OCI-LY3 (cell line): ENCODE results near the gene RABAC1.
"Not testable (repeated sequence)": the region's sequence is repeated elsewhere in the genome, so short reads cannot be mapped to it uniquely, and the experiment has no call there.

Experiments used
- H2AFZ ChIP-seq: fragments of 200-600, 300-600 bp; shearing (Covaris generic); 2 replicates; pipeline ENCODE4 v1.6.0; 2014; ENCODE audit warnings: antibody characterized with exemption, low read depth, low read length
- H3K27ac ChIP-seq: fragments of 200-600, 300-600 bp; sonication (generic); 2 replicates; pipeline ENCODE4 v1.5.1; 2014; ENCODE audit warnings: mild to moderate bottlenecking, low read length, moderate library complexity, mixed read lengths
- H3K27me3 ChIP-seq: fragments of 200-600, 300-600 bp; sonication (generic); 2 replicates; pipeline ENCODE4 v1.6.1; 2014; ENCODE audit warnings: low read depth, low read length, mixed read lengths
- H3K36me3 ChIP-seq: fragments of 200-600, 300-600 bp; sonication (generic); replicated peaks from 2 replicates; pipeline ENCODE3; 2014; ENCODE audit warnings: low read depth, low read length, mixed read lengths
- H3K4me1 ChIP-seq: fragments of 300-600, 200-600 bp; sonication (generic); 2 replicates; pipeline ENCODE4 v1.6.1; 2014; ENCODE audit warnings: low read length, mixed read lengths
- H3K4me2 ChIP-seq: fragments of 200-600, 300-600 bp; sonication (generic); 2 replicates; pipeline ENCODE4 v1.6.1; 2014; ENCODE audit warnings: low read length, mixed read lengths
- H3K4me3 ChIP-seq: fragments of 300-600, 200-600 bp; sonication (generic); 2 replicates; pipeline ENCODE4 v1.5.1; 2014; ENCODE audit warnings: antibody characterized with exemption, mild to moderate bottlenecking, low read length, moderate library complexity
- H3K79me2 ChIP-seq: fragments of 300-600, 200-600 bp; shearing (Covaris generic); 2 replicates; pipeline ENCODE4 v1.6.1; 2014; ENCODE audit warnings: mild to moderate bottlenecking, low read length, mixed read lengths
- H3K9ac ChIP-seq: fragments of 300-600, 200-600 bp; shearing (Covaris generic); 2 replicates; pipeline ENCODE4 v1.6.0; 2014; ENCODE audit warnings: mild to moderate bottlenecking, low read length, moderate library complexity
- H3K9me3 ChIP-seq: fragments of 200-600, 300-600 bp; shearing (Covaris generic); 2 replicates; pipeline ENCODE4 v1.6.1; 2014; ENCODE audit warnings: low read length, mixed read lengths; ENCODE audit not compliant: insufficient read depth
- H4K20me1 ChIP-seq: fragments of 200-600, 300-600 bp; sonication (generic); 2 replicates; pipeline ENCODE4 v1.6.1; 2016; ENCODE audit warnings: low read length, mixed read lengths; ENCODE audit not compliant: insufficient read depth
- CTCF ChIP-seq: fragments of 200-600, 300-600 bp; sonication (generic); IDR thresholded peaks from 2 replicates; pipeline ENCODE4 v1.5.1; 2014; ENCODE audit warnings: antibody characterized with exemption, low read length, low read depth
- EZH2phosphoT487 ChIP-seq: fragments of 200-600 bp; shearing (Covaris generic); IDR thresholded peaks from 2 replicates; pipeline ENCODE4 v1.6.1; 2018; ENCODE audit warnings: antibody characterized with exemption, mixed run types, low read depth

The RABAC1 gene

GRCh38 chr19:41994521-41994971, 35.4 kb upstream of the RABAC1 start:
- Histone ChIP-seq H3K27ac (no peak overlapping the region), H2AFZ (peak overlapping the region; percentile 68; the same call in 1 of the 2 replicates), H3K4me3 (peak overlapping the region; percentile 93), H4K20me1 (peaks cover 3% of the 10 kb centered on the region; the same call in 1 of the 2 replicates), H3K4me2 (peak overlapping the region; percentile 97), H3K9ac (peak overlapping the region; percentile 15; the same call in 1 of the 2 replicates), H3K79me2 (no peaks in the 10 kb centered on the region), H3K36me3 (no peaks in the 10 kb centered on the region), H3K4me1 (peaks cover 13% of the 10 kb centered on the region; the same call in 1 of the 2 replicates), H3K9me3 (no peaks in the 10 kb centered on the region), H3K27me3 (peaks cover 1% of the 10 kb centered on the region; the same call in 1 of the 2 replicates)
- TF ChIP-seq CTCF (no peak), EZH2phosphoT487 (no peak)

- peak within 1 kb of the TSS; percentile 97 for H3K4me2 ChIP-seq
- no peaks in the 10 kb centered on the region for H3K9me3 ChIP-seq
- H3K9ac ChIP-seq = peak within 1 kb of the TSS; percentile 71
- TF ChIP-seq EZH2phosphoT487 = no peak
- no peak for TF ChIP-seq CTCF
- peaks cover 13% of the 10 kb centered on the region; the same call in 1 of the 2 replicates for H3K4me1 ChIP-seq
- no peaks in the 10 kb centered on the region for H3K36me3 ChIP-seq
- no peak within 1 kb of the TSS for H3K27ac ChIP-seq
- H3K79me2 ChIP-seq = no peaks in the 10 kb centered on the region
- H4K20me1 ChIP-seq = peaks cover 3% of the 10 kb centered on the region; the same call in 1 of the 2 replicates
- no peaks in the 10 kb centered on the region for H3K27me3 ChIP-seq
- peak within 1 kb of the TSS; percentile 68 for H2AFZ ChIP-seq
- H3K4me3 ChIP-seq = peak within 1 kb of the TSS; percentile 93
Observed at GRCh38 chr19:41993612-41994483, 34.7 kb upstream of the RABAC1 start, which contains the start of gene ATP1A3. TSS of gene ATP1A3 (minus strand) at chr19:41994230. CDS start at chr19:41994076, 154 bp downstream.

- not testable (repeated sequence) for H3K4me1 ChIP-seq, H3K9ac ChIP-seq, H3K4me3 ChIP-seq, H3K79me2 ChIP-seq, H3K27me3 ChIP-seq, H3K36me3 ChIP-seq, H4K20me1 ChIP-seq, H3K27ac ChIP-seq, H3K4me2 ChIP-seq, H2AFZ ChIP-seq, H3K9me3 ChIP-seq
Observed at GRCh38 chr19:41991925-41992569, 32.9 kb upstream of the RABAC1 start.

GRCh38 chr19:41991025-41991424, 31.9 kb upstream of the RABAC1 start:
- Histone ChIP-seq H3K36me3 (no peaks in the 10 kb centered on the region), H3K4me2 (no peak overlapping the region), H4K20me1 (peaks cover 3% of the 10 kb centered on the region; the same call in 1 of the 2 replicates), H3K27me3 (no peaks in the 10 kb centered on the region), H3K4me3 (no peak overlapping the region), H3K4me1 (peaks cover 9% of the 10 kb centered on the region; the same call in 1 of the 2 replicates), H3K27ac (no peak overlapping the region), H3K79me2 (no peaks in the 10 kb centered on the region), H3K9me3 (no peaks in the 10 kb centered on the region), H3K9ac (no peak overlapping the region), H2AFZ (no peak overlapping the region)
- TF ChIP-seq CTCF (no peak), EZH2phosphoT487 (no peak)
